Measurements from ENCODE around the gene KDM2B.

KDM2B gene

DNA sequence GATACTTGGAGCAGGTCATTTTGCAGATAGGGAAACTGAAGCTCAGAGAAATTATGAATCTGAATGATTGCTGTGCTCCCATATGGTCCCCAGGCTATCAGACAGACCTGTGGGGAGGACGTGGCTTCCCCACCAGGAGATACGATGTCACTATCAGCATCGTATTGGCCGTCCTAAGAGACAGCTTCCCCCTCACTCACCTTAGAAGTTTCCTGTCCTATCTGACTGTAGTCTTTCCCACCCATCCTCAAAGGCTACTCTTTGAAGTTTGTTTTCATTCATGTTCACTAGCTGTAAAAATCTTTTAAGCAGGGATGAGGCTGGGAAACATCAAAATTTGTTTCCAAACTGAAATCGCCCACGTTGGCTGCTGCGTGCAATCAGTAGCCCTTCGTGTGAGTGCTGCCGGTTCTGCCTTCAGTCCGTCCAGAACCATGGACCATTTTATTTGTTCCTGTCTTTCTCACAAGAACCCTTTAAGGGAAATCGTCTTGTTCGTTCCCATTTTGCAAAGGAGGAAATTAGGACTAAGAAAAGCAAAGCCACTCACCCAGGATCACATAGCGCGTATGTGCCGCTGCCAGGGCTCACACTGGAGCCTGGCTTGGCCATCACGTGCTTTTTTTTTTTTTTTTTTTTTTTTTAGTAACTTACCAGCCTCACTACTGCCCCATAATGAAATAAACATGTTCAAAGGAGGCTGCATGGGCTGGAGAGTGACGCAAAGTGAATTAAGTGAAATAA lies 1.0 kb upstream of the KDM2B start:
- ChIA-PET POLR2A (no interaction called here), CTCF (interaction anchor here (0.8 to 2.5 kb wide), 5 partner anchors 9 to 45 kb away, joined by 3 to 12 read pairs (median 5); partner anchors contain the start of gene ORAI1)
- peak overlapping the region; percentile 61 for H3K4me3 ChIP-seq (ENCODE audit: low read depth, low read length)
- no peak for DNase-seq (ENCODE audit: low read depth, low spot score)
- TF ChIP-seq, protein P1, sequence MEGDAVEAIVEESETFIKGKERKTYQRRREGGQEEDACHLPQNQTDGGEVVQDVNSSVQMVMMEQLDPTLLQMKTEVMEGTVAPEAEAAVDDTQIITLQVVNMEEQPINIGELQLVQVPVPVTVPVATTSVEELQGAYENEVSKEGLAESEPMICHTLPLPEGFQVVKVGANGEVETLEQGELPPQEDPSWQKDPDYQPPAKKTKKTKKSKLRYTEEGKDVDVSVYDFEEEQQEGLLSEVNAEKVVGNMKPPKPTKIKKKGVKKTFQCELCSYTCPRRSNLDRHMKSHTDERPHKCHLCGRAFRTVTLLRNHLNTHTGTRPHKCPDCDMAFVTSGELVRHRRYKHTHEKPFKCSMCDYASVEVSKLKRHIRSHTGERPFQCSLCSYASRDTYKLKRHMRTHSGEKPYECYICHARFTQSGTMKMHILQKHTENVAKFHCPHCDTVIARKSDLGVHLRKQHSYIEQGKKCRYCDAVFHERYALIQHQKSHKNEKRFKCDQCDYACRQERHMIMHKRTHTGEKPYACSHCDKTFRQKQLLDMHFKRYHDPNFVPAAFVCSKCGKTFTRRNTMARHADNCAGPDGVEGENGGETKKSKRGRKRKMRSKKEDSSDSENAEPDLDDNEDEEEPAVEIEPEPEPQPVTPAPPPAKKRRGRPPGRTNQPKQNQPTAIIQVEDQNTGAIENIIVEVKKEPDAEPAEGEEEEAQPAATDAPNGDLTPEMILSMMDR (IDR thresholded peaks at IDR 0.05; ENCODE audit: insufficient read depth, low read length, missing control alignments), result no peak

DNA sequence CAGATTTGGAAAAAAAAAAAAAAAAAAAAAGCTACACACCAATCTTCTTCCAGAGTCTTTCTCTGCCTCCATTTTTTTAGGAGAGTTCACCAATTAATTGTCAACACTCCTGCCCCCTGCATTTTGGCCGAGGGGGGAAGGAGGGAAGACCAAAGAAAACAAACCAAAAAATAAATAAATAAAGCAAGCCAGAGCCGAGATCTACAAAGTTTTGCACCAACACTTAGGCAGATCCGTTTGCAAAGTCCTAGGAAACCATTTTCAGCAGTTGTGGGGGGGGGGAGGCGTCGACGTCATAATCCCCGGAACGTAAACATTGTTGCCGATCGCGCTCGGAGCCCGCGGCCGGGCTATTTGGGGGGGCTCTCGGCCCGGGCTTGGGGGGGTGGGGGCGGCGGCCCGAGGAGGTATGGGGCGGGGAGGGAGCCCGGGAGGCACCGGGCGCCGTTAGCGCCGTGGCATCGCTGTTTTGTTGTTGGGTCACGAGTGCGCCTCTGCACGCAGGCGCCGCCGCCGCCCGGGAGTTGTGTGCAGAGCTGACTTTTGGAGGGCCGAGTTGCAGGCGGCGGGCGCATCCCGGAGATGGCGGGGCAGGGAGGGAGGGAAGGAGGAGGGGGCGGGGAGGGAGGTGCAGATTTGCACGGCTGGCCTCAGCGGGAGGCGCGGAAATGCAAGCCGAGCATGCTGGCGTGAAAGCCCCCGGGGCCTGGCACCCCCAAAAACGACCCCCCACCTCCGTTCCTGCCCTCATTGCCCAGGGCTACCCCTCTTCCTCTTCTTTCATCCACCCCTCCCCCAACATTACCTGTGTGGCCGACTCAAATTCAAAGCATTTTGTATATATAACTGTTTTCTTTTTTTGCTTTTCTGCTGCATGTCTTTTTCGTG lies 598 bp downstream of the KDM2B start:
- H3K4me3 ChIP-seq (ENCODE audit: low read depth, low read length), result peak overlapping the region; percentile 61
- POLR2A ChIA-PET, result interaction anchor here (0.5 to 0.6 kb wide), 4 partner anchors 10 to 77 kb away, joined by 3 to 5 read pairs (median 4); no protein-coding TSS in a partner anchor
- CTCF ChIA-PET, result interaction anchor here (0.9 to 4.6 kb wide), 3 partner anchors 8 to 214 kb away, joined by 3 to 54 read pairs (median 5); partner anchors contain the start of gene ORAI1
- TF ChIP-seq, protein P1 (IDR thresholded peaks at IDR 0.05; ENCODE audit: insufficient read depth, low read length, missing control alignments), result no peak
- no peak for DNase-seq (ENCODE audit: low read depth, low spot score)

DNA sequence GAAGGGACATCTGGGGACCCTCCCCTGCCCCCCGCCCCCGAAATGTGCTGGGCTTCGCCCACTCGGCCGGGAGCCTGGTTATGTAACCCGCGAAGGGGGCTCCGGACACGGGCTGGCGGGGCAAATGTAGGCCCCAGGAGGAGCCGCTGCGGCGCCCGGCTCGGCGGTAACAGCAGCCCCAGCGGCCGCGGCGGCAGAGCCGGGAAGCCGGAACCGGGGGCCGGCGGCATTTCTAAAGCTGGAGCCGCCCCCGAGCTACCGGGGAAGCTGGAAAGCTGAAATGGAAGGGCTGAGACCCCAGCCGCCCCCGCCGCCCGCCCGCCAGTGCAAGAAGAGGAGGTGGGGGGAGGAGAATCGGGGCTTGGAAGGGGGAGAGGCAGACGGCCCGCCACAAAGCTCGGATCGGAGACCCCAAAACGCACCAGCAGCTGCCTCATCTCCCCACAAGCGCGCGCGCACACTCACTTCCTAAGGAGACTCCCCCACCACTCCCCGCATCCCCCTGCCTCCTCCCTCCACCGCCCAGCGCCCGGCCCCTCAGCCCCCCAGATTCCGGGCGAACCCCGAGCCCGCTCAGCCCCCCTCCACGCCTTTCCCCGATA lies 1.5 kb downstream of the KDM2B start:
- DNase-seq (ENCODE audit: low read depth, low spot score), result no peak
- CTCF ChIA-PET, result interaction anchor here (0.9 to 4.6 kb wide), 3 partner anchors 27 to 215 kb away, joined by 3 to 54 read pairs (median 4); partner anchors contain the start of gene ORAI1
- H3K4me3 ChIP-seq (ENCODE audit: low read depth, low read length), result peak overlapping the region; percentile 61
- TF ChIP-seq, protein P1 (IDR thresholded peaks at IDR 0.05; ENCODE audit: insufficient read depth, low read length, missing control alignments), result no peak
- POLR2A ChIA-PET, result interaction anchor here (0.6 kb wide), 2 partner anchors 57 to 76 kb away, joined by 3 to 4 read pairs; no protein-coding TSS in a partner anchor

DNA sequence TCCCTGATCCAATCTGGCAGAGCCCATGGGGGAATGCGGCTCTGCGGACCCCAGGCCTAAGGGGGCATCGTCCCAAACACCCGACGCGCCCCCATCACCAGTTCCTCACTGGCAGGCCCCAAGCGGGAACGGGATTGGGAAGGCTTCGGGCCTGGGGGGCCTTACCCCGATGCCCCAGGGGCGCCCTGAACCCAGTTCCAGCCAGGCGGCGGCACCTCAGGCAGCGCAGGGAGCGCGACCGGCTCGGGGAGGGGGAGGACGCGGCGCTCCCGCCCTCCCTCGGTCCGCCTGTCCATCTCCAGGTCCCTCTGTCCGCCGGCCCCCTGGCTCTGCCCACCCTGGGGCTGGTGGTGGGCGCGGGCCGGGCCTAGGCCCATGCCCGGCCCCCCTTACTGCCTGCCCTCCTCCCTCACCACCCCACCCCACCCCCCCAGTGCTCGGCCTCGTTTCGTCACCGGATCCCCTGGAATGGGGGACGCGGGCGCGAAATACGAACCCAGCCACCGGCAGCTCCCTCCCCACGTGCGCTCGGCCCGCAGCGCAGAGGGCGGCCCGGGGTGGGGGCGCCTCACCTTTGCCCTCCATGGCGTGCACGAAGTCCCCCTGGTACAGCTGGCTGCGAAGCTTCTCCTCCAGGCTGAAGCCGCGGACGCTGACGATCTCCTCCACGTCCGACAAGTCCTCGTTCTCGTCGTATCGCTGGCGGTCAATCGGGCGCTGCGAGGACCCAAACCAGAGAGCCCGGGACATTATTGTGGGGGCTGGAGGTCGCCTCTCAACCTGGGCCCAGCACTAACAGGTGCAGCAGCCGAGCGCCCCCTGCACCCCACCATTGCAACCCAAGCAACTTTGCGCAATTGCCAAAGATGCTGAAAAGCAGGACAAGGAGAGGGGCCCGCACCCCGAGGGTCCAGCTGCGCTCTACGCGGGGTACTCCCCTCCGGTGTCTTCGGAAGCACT lies 2.3 kb downstream of the KDM2B start:
- H3K4me3 ChIP-seq (ENCODE audit: low read depth, low read length), result peak overlapping the region; percentile 61
- POLR2A ChIA-PET, result no interaction called here
- DNase-seq (ENCODE audit: low read depth, low spot score), result no peak
- TF ChIP-seq, protein P1 (IDR thresholded peaks at IDR 0.05; ENCODE audit: insufficient read depth, low read length, missing control alignments), result no peak
- CTCF ChIA-PET, result interaction anchor here (1.3 to 4.6 kb wide), 5 partner anchors 26 to 46 kb away, joined by 3 to 54 read pairs (median 4); partner anchors contain the start of gene ORAI1

DNA sequence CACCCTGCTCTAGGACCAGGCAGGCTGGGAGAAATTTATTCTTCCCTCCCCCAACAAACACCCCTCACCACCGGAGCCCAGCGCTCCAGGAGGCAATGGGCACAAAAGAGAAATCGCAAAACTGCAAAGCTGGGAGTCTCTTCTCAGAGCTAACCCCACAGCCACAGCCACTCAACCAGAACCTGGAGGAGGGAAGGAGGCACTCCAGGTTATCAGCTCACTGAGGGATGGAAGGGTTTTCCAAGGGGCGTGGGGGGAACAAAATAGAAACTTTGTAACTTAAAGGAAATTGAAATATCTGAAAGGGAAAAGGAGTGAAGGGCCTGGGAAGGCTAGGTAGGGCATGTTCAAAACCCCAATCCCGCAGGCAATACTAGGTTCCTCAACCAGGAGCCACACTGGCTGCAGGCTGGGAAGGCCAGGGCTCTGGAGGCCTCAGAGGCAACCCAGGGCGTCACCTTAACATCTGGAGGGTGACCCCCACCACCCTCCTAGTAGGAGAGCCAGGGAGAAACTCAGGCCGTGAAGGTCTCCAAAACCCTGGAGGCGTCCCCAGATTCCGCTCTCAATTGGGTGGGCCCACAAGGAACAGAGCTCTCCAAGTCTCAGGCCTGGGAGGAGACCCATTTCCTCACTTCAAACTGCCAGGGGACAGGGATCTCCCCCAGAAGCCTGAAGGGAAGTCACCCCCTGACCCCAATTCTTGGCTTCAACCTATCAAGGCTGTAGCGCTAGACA lies 3.2 kb downstream of the KDM2B start:
- POLR2A ChIA-PET, result interaction anchor here (0.6 to 1.8 kb wide), 6 partner anchors 11 to 72 kb away, joined by 3 to 11 read pairs (median 3); partner anchors contain the start of gene ORAI1
- TF ChIP-seq, protein P1 (IDR thresholded peaks at IDR 0.05; ENCODE audit: insufficient read depth, low read length, missing control alignments), result no peak
- CTCF ChIA-PET, result interaction anchor here (0.6 to 4.6 kb wide), 10 partner anchors 25 to 235 kb away, joined by 3 to 54 read pairs (median 4); partner anchors contain the start of genes MORN3 and ORAI1
- DNase-seq (ENCODE audit: low read depth, low spot score), result no peak
- peak overlapping the region; percentile 61 for H3K4me3 ChIP-seq (ENCODE audit: low read depth, low read length)
